Mucosa of descending colon (tissue), 3 donors: ENCODE data around the gene RHOJ. TPM values are rescaled to one million over a fixed set of nuclear protein-coding genes. Genes with fewer than 3 reads are reported as not detected.
A peak's percentile ranks its signal among the peaks of the same experiment; 100 is the strongest.
"Not testable (repeated sequence)": the region's sequence is repeated elsewhere in the genome, so short reads cannot be mapped to it uniquely, and the experiment has no call there.

Source experiments
- ATAC-seq: fragments of 200-7000 bp; cut with Tn5 transposase; one replicate; pipeline ENCODE4 v1.9.1; 2020; ENCODE audit warnings: mild to moderate bottlenecking, moderate library complexity
- DNase-seq, 3 donors: peaks; one replicate each; pipeline ENCODE4 v3.0.0-alpha.2; 2020
- H3K36me3 ChIP-seq: fragments of 200-600 bp; one replicate; pipeline ENCODE4 v1.8.0; 2021; ENCODE audit warnings: low read depth, mild to moderate bottlenecking
- H3K4me1 ChIP-seq: fragments of 200-600 bp; one replicate; pipeline ENCODE4 v1.8.0; 2021; ENCODE audit warnings: low read depth, mild to moderate bottlenecking
- H3K4me3 ChIP-seq: fragments of 200-600 bp; one replicate; pipeline ENCODE4 v1.8.0; 2021; ENCODE audit warnings: mild to moderate bottlenecking
- H3K9me3 ChIP-seq: fragments of 200-600 bp; one replicate; pipeline ENCODE4 v1.8.0; 2021; ENCODE audit warnings: mild to moderate bottlenecking
- intact Hi-C, 2 donors: fragments of 100-400 bp; cut with DNase I in 1 of 2; cut with micrococcal nuclease in 1 of 2; formaldehyde crosslinking; loops; one replicate each; pipeline versions ENCODE4 v1.11.0 to v1.11.1; 2022; cut with DNase I, micrococcal nuclease
- total RNA-seq, 3 donors: library from RNA; stranded (reverse); fragmentation: NEBNext Ultra II Directional in 2 of 3; extraction: Animal tissue kit (Norgen Biotek cat#: 25700) in 2 of 3; gene quantifications; one replicate each; pipeline versions ENCODE4 v1.2.1 to v1.2.4, GENCODE V29; 2021 to 2023
- TF ChIP-seq, protein P1 (sequence below): fragments of 200-600 bp; IDR thresholded peaks from one replicate; pipeline ENCODE4 v1.8.0; 2022; ENCODE audit warnings: antibody characterized with exemption, mild to moderate bottlenecking
- donor health status: DM: no; HTN: no; CAD: no; lungs with moderate emphysema.
- donor health status: DM: no; HTN: no; CAD: no.
- donor health status: DM: no; HTN: yes; CAD: no.

RHOJ gene
- total RNA-seq, 3 donors from 2014 or later = 3.3 to 19.1 (median 6.4) TPM

DNA sequence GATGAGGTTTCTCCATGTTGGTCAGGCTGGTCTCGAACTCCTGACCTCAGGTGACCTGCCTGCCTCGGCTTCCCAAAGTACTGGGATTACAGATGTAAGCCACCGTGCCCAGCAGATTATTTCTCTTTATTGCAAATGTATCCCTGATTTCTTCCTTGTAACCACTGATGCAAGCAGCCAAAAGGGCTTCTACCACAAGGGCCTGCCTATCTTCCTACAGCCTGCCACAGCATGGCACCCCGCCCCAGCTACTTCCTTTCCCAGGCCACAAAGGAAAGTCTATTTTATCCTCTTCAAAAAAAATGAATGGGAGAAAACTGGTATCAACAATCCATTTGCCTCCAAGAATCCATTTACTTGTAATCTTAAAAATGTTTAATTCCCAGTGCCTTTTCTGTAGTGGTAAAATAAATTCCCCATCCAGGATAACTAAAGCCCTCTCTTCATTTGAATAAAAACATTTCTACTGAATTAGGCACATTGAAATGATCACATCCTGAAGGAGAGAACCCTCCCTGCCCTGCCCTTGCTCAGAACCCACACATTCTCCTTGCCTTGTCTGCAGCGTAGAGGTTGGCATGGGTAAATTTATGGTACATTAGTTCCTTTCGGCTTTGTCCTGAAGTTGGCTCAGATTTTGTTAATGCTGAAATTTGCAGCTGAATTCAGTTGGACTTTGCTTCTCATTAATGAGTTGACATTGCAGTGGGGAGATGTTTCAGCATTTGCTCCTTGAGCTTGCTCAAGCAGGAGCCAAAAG lies 95.3 kb downstream of the RHOJ start:
- Histone ChIP-seq H3K9me3 (no peaks in the 10 kb centered on the region), H3K4me3 (no peak overlapping the region), H3K36me3 (no peaks in the 10 kb centered on the region), H3K4me1 (no peaks in the 10 kb centered on the region)
- no peak for ATAC-seq
- intact Hi-C loops = no loop called here
- TF ChIP-seq, protein P1, sequence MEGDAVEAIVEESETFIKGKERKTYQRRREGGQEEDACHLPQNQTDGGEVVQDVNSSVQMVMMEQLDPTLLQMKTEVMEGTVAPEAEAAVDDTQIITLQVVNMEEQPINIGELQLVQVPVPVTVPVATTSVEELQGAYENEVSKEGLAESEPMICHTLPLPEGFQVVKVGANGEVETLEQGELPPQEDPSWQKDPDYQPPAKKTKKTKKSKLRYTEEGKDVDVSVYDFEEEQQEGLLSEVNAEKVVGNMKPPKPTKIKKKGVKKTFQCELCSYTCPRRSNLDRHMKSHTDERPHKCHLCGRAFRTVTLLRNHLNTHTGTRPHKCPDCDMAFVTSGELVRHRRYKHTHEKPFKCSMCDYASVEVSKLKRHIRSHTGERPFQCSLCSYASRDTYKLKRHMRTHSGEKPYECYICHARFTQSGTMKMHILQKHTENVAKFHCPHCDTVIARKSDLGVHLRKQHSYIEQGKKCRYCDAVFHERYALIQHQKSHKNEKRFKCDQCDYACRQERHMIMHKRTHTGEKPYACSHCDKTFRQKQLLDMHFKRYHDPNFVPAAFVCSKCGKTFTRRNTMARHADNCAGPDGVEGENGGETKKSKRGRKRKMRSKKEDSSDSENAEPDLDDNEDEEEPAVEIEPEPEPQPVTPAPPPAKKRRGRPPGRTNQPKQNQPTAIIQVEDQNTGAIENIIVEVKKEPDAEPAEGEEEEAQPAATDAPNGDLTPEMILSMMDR = no peak
- DNase-seq = no peak

DNA sequence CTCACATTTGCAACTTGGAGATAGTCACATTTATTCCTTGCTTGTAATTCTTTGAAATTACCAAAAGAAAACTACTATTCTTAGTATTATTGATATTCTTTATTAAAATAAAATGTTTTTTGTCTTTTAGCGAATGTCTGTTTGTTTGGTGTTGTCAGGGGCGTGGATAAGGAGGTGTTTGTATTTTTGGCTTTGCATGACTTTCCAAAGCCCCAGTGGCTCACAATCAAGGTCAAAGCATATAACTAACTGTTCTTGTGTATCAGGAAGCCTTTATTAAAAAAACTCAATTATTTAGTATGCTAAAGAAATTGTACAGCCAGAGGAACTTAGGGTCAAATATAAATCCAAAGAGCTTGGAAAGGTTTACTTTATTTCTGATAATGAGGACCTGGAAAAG lies 96.6 kb downstream of the RHOJ start:
- no peaks in the 10 kb centered on the region for H3K4me1 ChIP-seq
- ATAC-seq (no peak), DNase-seq (no peak)
- intact Hi-C loops = no loop called here
- no peak overlapping the region for H3K4me3 ChIP-seq
- TF ChIP-seq, protein P1 = no peak
- H3K36me3 ChIP-seq = no peaks in the 10 kb centered on the region
- no peaks in the 10 kb centered on the region for H3K9me3 ChIP-seq

DNA sequence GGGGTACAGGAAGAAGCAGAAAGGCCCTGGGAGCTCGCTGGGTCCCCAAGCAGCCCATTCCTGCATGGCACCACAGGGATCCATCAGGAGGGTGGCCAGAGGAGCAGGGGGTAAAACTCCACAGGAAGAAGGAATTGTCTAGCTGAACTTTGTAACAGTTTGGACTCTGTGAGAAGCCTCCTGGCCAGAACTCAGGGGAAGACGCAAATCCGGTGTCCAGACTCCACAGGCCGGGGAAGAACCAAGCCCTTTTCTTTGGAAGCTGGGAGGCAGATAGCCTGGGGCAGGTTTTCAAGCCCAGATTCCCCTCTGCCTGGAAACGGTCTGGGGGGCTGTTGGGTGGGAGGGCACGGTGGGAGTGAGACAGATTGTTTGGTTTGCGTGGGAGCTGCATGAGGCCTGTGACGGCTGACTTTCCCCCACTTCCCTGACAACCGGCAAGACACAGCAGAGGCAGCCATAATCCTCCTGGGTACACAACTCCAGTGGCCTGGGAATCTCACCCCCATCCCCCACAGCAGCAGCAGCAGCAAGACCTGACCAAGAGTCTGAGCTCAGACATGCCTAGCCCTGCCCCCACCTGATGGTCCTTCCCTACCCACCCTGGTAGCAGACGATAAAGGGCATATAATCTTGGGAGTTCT lies 97.8 kb downstream of the RHOJ start:
- Histone ChIP-seq H3K9me3 (no peaks in the 10 kb centered on the region), H3K4me3 (no peak overlapping the region), H3K4me1 (no peaks in the 10 kb centered on the region), H3K36me3 (no peaks in the 10 kb centered on the region)
- intact Hi-C loops = no loop called here
- no peak for DNase-seq
- TF ChIP-seq, protein P1 = no peak
- ATAC-seq = no peak

DNA sequence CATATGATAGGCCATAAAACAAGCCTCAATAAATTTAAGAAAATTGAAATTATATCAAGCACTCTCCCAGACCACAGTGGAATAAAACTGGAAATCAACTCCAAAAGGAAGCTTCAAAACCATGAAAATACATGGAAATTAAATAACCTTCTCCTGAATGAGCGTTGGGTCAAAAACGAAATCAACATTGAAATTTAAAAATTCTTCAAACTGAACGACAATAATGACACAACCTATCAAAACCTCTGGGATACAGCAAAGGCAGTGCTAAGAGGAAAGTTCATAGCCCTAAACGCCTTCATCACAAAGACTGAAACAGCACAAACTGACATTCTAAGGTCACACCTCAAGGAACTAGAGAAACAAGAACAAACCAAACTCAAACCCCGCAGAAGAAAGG lies 100.2 kb downstream of the RHOJ start:
- H3K36me3 ChIP-seq, intact Hi-C loops, H3K9me3 ChIP-seq, DNase-seq, ATAC-seq, H3K4me3 ChIP-seq, H3K4me1 ChIP-seq: not testable (repeated sequence)

DNA sequence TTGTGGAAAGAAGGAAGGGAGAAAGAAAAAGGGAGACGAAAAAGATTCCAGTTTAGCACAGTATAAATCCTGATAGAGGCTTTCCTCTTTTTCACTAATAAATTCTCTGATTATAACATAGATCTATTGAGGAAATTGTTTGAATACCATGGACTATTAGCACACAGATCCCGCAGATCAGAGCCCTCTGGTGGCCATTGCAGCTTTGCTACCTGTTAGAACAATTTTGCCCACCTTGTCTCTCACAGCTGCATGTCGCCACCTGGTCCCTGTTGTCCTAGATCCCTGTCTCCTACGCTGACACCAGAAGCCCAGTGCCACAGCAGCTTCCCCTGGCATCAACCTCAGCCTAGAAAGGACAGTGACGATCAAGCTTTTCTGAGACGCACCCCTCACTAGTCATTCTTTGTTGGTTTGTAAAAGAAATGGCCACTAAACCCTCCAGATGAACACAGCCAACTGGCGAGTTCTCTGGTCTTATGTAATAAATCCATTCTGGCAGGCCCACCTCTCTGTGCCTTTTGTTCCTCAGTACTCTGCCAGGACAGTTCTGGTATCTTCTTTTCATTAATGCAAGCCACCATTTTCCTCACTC lies 104.6 kb downstream of the RHOJ start:
- TF ChIP-seq, protein P1 = no peak
- no peak for ATAC-seq
- intact Hi-C loops = no loop called here
- Histone ChIP-seq H3K4me1 (no peaks in the 10 kb centered on the region), H3K36me3 (no peaks in the 10 kb centered on the region), H3K4me3 (no peak overlapping the region), H3K9me3 (no peaks in the 10 kb centered on the region)
- peak in 1 of 3 donors; percentile 17 for DNase-seq

DNA sequence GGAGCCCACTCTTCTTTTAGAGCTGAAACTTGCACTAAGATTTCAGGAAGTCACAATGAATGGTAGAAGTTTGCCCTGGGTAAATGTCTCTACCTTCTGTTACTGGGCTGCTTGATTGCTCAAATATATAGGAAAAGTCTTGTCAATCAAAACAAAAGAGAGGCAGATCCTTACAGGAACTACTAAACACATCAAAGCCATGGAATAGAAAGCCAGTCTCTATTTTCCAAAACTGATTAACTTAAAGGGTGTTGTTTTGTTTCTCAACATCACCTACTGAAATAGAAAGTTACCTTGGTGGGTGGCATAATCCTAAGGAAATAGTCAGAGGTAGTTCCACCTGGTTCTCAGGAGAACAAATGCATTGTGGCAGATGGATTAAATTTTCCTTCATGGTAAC lies 114.6 kb downstream of the RHOJ start, which contains the start of gene GPHB5:
Gene GPHB5, minus strand, starts transcription at position 101 of the 400 bp plus-strand sequence. CDS start 1,086 bp downstream, outside the sequence.
- no peak within 1 kb of the TSS for H3K4me3 ChIP-seq
- no peaks in the 10 kb centered on the region for H3K36me3 ChIP-seq
- ATAC-seq = no peak
- H3K9me3 ChIP-seq = no peaks in the 10 kb centered on the region
- intact Hi-C loops = no loop called here
- no peak for DNase-seq
- TF ChIP-seq, protein P1 = no peak
- H3K4me1 ChIP-seq = no peaks in the 10 kb centered on the region
